MCF 10A (cell line): ENCODE results near the gene CCNDBP1. TPM values are rescaled to one million over a fixed set of nuclear protein-coding genes. Genes with fewer than 3 reads are reported as not detected.
"Not testable (repeated sequence)": the region's sequence is repeated elsewhere in the genome, so short reads cannot be mapped to it uniquely, and the experiment has no call there.

Experiments used
- BruUV-seq: library from RNA; stranded (reverse); fragments of 400-500 nt; replicated peaks from 2 replicates; lab custom pipeline; 2021; lab: Mats Ljungman, UMichigan
- CTCF ChIA-PET: fragments of 300-600 bp; sonication (Branson Sonifier 250); formaldehyde crosslinking; extraction: SDS; loops from one replicate; lab custom pipeline; 2021; ENCODE audit warnings: antibody characterized with exemption, inconsistent platforms; lab: Yijun Ruan, JAX
- POLR2A ChIA-PET: fragments of 300-600, 350-650 bp; sonication (Branson Sonifier 250); formaldehyde crosslinking; extraction: SDS; loops from one replicate; lab custom pipeline; 2020; ENCODE audit warnings: antibody characterized with exemption, inconsistent platforms; lab: Yijun Ruan, JAX
- DNase-seq: peaks from one replicate; pipeline ENCODE4 v3.0.0-alpha.2; 2018; ENCODE audit not compliant: unreplicated experiment
- H3K27ac Mint-ChIP-seq: one replicate; pipeline ENCODE4 v1.8.0; 2022; ENCODE audit warnings: mild to moderate bottlenecking, low read depth, mixed read lengths; ENCODE audit not compliant: unreplicated experiment
- H3K27me3 Mint-ChIP-seq: one replicate; pipeline ENCODE4 v1.8.0; 2022; ENCODE audit warnings: mixed read lengths; ENCODE audit not compliant: insufficient read depth, unreplicated experiment
- H3K36me3 Mint-ChIP-seq: one replicate; pipeline ENCODE4 v1.8.0; 2022; ENCODE audit warnings: mild to moderate bottlenecking, moderate library complexity, mixed read lengths; ENCODE audit not compliant: insufficient read depth, unreplicated experiment
- H3K4me1 Mint-ChIP-seq: one replicate; pipeline ENCODE4 v1.8.0; 2022; ENCODE audit warnings: mixed read lengths; ENCODE audit not compliant: insufficient read depth, unreplicated experiment
- H3K4me3 Mint-ChIP-seq: one replicate; pipeline ENCODE4 v1.8.0; 2022; ENCODE audit warnings: mild to moderate bottlenecking, moderate library complexity, mixed read lengths; ENCODE audit not compliant: unreplicated experiment
- H3K9me3 Mint-ChIP-seq: one replicate; pipeline ENCODE4 v1.8.0; 2022; ENCODE audit warnings: mixed read lengths; ENCODE audit not compliant: unreplicated experiment
- intact Hi-C: fragments of 100-400 bp; cut with micrococcal nuclease; formaldehyde crosslinking; loops from 2 replicates; pipeline ENCODE4 v1.14.1; 2022
- total RNA-seq: library from RNA; stranded (reverse); gene quantifications from 2 replicates; pipeline ENCODE4 v1.2.3, GENCODE V29; 2022
- TF ChIP-seq, protein P1 (sequence below): fragments of 200-600 bp; IDR thresholded peaks from one replicate; pipeline ENCODE4 v1.8.0; 2022; ENCODE audit warnings: antibody characterized with exemption, mild to moderate bottlenecking; ENCODE audit not compliant: unreplicated experiment

CCNDBP1 gene
- total RNA-seq, 1 experiment from 2014 or later, result 45.5 TPM

DNA sequence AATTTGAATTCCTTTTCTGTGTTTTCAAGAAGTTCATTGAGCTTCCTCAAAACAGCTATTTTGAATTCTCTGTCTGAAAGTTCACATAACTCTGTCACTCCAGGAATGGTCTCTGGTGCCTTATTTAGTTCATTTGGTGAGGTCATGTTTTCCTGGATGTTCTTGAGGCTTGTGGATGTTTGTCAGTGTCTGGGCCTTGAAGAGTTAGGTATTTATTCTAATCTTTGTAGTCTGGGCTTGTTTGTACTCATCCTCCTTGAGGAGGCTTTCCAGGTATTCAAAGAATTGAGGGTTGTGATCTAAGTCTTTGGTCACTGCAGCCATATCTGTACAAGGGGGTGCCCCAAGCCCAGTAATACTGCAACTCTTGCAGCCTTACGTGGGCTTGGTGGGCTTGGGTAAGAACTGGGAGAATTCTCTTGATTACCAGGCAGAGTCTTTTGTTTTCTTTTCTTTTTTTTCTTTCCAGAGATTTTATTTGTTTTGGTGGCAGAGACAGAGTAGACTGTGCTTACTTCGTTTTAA lies 19.3 kb upstream of the CCNDBP1 start:
- Mint-ChIP-seq H3K4me1 (peaks cover 21% of the 10 kb centered on the region), H3K4me3 (no peak overlapping the region), H3K27ac (no peak overlapping the region), H3K27me3 (no peaks in the 10 kb centered on the region), H3K9me3 (no peaks in the 10 kb centered on the region), H3K36me3 (peaks cover 11% of the 10 kb centered on the region)
- intact Hi-C loops, result no loop called here
- no TSS peak for BruUV-seq
- ChIA-PET CTCF (no interaction called here), POLR2A (no interaction called here)
- no peak for DNase-seq
- TF ChIP-seq, protein P1, sequence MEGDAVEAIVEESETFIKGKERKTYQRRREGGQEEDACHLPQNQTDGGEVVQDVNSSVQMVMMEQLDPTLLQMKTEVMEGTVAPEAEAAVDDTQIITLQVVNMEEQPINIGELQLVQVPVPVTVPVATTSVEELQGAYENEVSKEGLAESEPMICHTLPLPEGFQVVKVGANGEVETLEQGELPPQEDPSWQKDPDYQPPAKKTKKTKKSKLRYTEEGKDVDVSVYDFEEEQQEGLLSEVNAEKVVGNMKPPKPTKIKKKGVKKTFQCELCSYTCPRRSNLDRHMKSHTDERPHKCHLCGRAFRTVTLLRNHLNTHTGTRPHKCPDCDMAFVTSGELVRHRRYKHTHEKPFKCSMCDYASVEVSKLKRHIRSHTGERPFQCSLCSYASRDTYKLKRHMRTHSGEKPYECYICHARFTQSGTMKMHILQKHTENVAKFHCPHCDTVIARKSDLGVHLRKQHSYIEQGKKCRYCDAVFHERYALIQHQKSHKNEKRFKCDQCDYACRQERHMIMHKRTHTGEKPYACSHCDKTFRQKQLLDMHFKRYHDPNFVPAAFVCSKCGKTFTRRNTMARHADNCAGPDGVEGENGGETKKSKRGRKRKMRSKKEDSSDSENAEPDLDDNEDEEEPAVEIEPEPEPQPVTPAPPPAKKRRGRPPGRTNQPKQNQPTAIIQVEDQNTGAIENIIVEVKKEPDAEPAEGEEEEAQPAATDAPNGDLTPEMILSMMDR, result no peak

DNA sequence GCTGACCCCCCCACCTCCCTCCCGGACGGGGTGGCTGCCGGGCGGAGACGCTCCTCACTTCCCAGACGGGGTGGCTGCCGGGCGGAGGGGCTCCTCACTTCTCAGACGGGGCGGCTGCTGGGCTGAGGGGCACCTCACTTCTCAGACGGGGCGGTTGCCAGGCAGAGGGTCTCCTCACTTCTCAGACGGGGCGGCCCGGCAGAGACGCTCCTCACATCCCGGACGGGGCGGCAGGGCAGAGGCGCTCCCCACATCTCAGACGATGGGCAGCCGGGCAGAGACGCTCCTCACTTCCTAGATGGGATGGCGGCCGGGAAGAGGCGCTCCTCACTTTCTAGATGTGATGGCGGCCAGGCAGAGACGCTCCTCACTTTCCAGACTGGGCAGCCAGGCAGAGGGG lies 17.9 kb upstream of the CCNDBP1 start:
- BruUV-seq, CTCF ChIA-PET, H3K9me3 Mint-ChIP-seq, intact Hi-C loops, H3K27me3 Mint-ChIP-seq, H3K27ac Mint-ChIP-seq, DNase-seq, POLR2A ChIA-PET, H3K4me3 Mint-ChIP-seq: not testable (repeated sequence)
- Mint-ChIP-seq H3K36me3 (peaks cover 18% of the 10 kb centered on the region), H3K4me1 (peaks cover 21% of the 10 kb centered on the region)

DNA sequence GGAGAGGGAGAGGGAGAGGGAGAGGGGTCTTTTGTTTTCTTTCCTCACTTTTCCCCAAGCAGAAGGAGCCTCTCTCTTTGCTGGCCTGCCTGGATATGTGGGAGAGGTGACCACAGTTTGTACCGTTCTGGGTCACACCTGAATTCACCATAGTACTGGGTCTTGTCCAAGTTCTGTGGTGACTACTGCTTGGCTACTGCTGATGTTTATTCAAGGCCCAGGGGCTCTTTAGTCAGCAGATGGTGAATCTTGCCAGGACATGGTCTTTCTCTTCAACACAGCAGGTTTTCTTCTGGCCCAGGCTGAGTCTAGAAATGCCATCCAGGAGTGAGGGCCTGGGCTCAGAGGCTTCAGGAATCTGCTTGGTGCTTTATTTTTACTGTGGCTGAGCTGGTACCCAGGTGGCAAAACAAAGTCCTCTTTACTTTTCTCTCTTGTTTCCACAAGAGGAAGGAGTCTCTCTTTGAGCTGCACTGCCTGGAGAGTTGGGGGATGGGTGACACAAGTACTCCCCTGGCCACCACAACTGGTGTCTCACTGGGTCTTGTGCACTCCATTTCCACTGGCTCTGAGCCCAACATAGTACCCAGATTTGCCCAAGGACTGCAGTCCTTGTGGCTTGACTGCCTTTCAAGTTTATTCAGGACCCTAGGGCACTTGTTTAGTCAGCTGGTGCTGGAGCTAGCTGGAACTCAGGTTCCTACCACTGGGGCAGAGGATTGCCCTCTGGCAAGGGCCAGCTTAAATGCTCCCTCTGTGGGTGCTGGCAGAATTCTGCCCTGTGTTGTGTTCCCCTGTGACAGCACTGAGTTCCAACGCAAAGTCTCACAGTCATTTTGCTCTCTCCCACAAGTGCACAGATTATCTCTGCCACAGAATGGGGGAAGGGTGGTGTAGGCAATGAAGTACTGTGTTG lies 16.8 kb upstream of the CCNDBP1 start:
- TF ChIP-seq, protein P1, result no peak

DNA sequence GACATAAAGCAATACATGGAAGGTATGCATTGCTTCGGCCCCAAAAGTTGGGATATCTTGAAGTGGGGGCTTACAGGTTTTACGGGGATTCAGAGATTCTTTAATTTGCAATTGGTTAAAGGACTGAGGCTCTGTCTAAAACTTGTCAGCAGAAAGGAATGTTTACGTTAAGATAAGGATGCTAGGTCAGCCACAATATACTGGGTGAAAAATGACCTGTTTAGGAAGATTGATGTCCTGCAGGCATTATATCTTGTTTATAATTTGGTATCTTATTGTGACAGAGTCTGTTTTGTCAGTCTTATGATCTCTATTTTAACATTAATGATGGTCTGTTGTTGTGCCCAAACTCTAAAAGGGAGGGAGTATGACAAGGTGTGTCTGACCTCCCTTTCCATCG lies 15.3 kb upstream of the CCNDBP1 start:
- DNase-seq, result no peak
- Mint-ChIP-seq H3K4me3 (no peak overlapping the region), H3K27ac (peak overlapping the region; percentile 85), H3K4me1 (peaks cover 21% of the 10 kb centered on the region), H3K27me3 (no peaks in the 10 kb centered on the region), H3K36me3 (peaks cover 25% of the 10 kb centered on the region), H3K9me3 (no peaks in the 10 kb centered on the region)
- POLR2A ChIA-PET, result interaction anchor here (0.7 to 2.6 kb wide), 5 partner anchors 9 to 65 kb away, joined by 3 to 29 read pairs (median 9); partner anchors contain the start of genes CCNDBP1 and UBR1
- intact Hi-C loops, result no loop called here
- CTCF ChIA-PET, result interaction anchor here (0.5 to 1.2 kb wide), 6 partner anchors 16 to 115 kb away, joined by 3 to 5 read pairs (median 3); no protein-coding TSS in a partner anchor
- TF ChIP-seq, protein P1, result no peak
- BruUV-seq, result no TSS peak

More for the DNA sequence above, 16.8 kb upstream of the CCNDBP1 start:
- ChIA-PET POLR2A (interaction anchor here (0.6 to 2.6 kb wide), 10 partner anchors 11 to 624 kb away, joined by 3 to 29 read pairs (median 6); partner anchors contain the start of genes CCNDBP1, TMEM62, TUBGCP4 and UBR1), CTCF (interaction anchor here (1.0 to 1.2 kb wide), 2 partner anchors 18 to 89 kb away, joined by 3 read pairs; no protein-coding TSS in a partner anchor)
- Mint-ChIP-seq H3K36me3 (peaks cover 15% of the 10 kb centered on the region), H3K4me3 (peak overlapping the region; percentile 49), H3K4me1 (peaks cover 21% of the 10 kb centered on the region), H3K27ac (peak overlapping the region; percentile 85), H3K27me3 (no peaks in the 10 kb centered on the region), H3K9me3 (no peaks in the 10 kb centered on the region)
- BruUV-seq, result no TSS peak
- intact Hi-C loops, result no loop called here
- peak; percentile 96 for DNase-seq

DNA sequence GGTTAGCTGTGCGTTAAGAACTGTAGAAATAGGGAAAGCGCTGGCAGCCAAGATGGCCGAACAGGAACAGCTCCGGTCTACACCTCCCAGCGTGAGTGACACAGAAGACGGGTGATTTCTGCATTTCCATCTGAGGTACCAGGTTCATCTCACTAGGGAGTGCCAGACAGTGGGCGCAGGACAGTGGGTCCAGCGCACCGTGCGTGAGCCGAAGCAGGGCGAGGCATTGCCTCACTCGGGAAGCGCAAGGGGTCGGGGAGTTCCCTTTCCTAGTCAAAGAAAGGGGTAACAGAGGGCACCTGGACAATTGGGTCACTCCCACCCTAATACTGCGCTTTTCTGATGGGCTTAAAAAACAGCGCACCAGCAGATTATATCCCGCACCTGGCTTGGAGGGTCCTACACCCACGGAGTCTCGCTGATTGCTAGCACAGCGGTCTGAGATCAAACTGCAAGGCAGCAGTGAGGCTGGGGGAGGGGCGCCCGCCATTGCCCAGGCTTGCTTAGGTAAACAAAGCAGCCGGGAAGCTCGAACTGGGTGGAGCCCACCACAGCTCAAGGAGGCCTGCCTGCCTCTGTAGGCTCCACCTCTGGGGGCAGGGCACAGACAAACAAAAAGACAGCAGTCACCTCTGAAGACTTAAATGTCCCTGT lies 9.4 kb upstream of the CCNDBP1 start:
- DNase-seq, H3K4me1 Mint-ChIP-seq, intact Hi-C loops: not testable (repeated sequence)

DNA sequence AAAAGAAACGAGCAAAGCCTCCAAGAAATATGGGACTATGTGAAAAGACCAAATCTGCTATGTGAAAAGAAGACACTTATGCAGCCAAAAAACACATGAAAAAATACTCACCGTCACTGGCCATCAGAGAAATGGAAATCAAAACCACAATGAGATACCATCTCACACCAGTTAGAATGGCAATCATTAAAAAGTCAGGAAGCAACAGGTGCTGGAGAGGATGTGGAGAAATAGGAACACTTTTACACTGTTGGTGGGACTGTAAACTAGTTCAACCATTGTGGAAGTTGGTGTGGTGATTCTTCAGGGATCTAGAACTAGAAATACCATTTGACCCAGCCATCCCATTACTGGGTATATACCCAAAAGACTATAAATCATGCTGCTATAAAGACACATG lies 8.1 kb upstream of the CCNDBP1 start:
- POLR2A ChIA-PET, H3K4me1 Mint-ChIP-seq, H3K4me3 Mint-ChIP-seq, H3K27me3 Mint-ChIP-seq, H3K9me3 Mint-ChIP-seq, CTCF ChIA-PET, intact Hi-C loops, BruUV-seq, DNase-seq, H3K27ac Mint-ChIP-seq: not testable (repeated sequence)
- H3K36me3 Mint-ChIP-seq, result peaks cover 29% of the 10 kb centered on the region

More for the DNA sequence above, 9.4 kb upstream of the CCNDBP1 start:
- H3K27me3 Mint-ChIP-seq, BruUV-seq, H3K27ac Mint-ChIP-seq, H3K9me3 Mint-ChIP-seq, H3K4me3 Mint-ChIP-seq, POLR2A ChIA-PET: not testable (repeated sequence)
- peaks cover 36% of the 10 kb centered on the region for H3K36me3 Mint-ChIP-seq
- CTCF ChIA-PET, result interaction anchor here (2.0 kb wide), 1 partner anchor 10 kb away, joined by 8 read pairs; the partner anchor contains the start of gene CCNDBP1
